SU-DHL-6 (cell line): ENCODE results near the gene TNS3.

ENCODE experiments used
- CTCF ChIP-seq: fragments of 200-600 bp; sonication (generic); IDR thresholded peaks from one replicate; pipeline ENCODE4 v1.5.1; 2017; ENCODE audit warnings: antibody characterized with exemption, mild to moderate bottlenecking, low read length, moderate library complexity; ENCODE audit not compliant: insufficient read depth, poor library complexity, severe bottlenecking
- EZH2phosphoT487 ChIP-seq: fragments of 200-600 bp; sonication (generic), shearing (Covaris generic); conservative IDR thresholded peaks from 2 replicates; pipeline ENCODE4 v1.6.1; 2018; ENCODE audit warnings: mild to moderate bottlenecking, antibody characterized with exemption, low read length, moderate library complexity, mixed read lengths

- TF ChIP-seq CTCF (no peak), EZH2phosphoT487 (no peak)
Observed at GRCh38 chr7:47430422-47430821, 151.5 kb downstream of the TNS3 start.
